Measurements from ENCODE around the gene CNTD1.

- TF ChIP-seq POLR2A (IDR thresholded peaks at IDR 0.05; ENCODE audit: low read depth, low read length) (no peak), TAF1 (IDR thresholded peaks at IDR 0.05; ENCODE audit: borderline replicate concordance, low read depth, low read length) (0 out of 2 replicates have a peak, but pooled peaks have one; percentile 26)
These were observed 23.0 kb upstream of the CNTD1 start for GRCh38 chr17:42775534-42776098.

Data from GM12892 (cell line).